Panc1 (cell line): ENCODE measurements around the gene SYT4.

ENCODE experiments used
- POLR2AphosphoS5 ChIP-seq: IDR thresholded peaks from 2 replicates; pipeline ENCODE4 v1.6.1; 2012; ENCODE audit warnings: mild to moderate bottlenecking, low read depth, low read length, moderate library complexity
- TF ChIP-seq, protein P1 (sequence below): fragments of 450-650 bp; IDR thresholded peaks from 2 replicates; pipeline ENCODE4 v1.5.1; 2017; ENCODE audit warnings: mild to moderate bottlenecking

DNA sequence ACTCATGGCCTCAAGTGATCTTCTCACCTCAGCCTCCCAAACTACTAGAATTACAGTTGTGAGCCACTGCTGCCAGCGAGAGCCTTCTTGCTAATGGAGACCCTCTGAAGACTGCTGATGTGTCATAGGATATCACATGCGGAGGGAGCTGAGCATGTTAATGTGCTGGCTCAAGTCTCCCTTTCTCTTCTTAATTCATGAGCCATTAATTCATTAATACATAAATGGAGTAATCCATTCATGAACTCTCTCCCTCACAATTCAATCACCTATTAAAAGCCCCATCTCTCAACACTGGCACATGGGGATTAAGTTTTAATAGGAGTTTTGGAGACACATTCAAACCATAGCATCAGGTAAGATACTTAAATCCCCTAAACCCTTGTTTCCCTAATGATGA lies 54.8 kb downstream of the SYT4 start:
- no peak for TF ChIP-seq POLR2AphosphoS5
- TF ChIP-seq, protein P1, sequence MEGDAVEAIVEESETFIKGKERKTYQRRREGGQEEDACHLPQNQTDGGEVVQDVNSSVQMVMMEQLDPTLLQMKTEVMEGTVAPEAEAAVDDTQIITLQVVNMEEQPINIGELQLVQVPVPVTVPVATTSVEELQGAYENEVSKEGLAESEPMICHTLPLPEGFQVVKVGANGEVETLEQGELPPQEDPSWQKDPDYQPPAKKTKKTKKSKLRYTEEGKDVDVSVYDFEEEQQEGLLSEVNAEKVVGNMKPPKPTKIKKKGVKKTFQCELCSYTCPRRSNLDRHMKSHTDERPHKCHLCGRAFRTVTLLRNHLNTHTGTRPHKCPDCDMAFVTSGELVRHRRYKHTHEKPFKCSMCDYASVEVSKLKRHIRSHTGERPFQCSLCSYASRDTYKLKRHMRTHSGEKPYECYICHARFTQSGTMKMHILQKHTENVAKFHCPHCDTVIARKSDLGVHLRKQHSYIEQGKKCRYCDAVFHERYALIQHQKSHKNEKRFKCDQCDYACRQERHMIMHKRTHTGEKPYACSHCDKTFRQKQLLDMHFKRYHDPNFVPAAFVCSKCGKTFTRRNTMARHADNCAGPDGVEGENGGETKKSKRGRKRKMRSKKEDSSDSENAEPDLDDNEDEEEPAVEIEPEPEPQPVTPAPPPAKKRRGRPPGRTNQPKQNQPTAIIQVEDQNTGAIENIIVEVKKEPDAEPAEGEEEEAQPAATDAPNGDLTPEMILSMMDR: no peak
